HG02870 (cell line): ENCODE data around the gene MLF2.
A peak's percentile ranks its signal among the peaks of the same experiment; 100 is the strongest.
"Not testable (repeated sequence)": the region's sequence is repeated elsewhere in the genome, so short reads cannot be mapped to it uniquely, and the experiment has no call there.

Source experiments
- ATAC-seq: cut with Tn5 transposase; IDR thresholded peaks from one replicate; pipeline ENCODE4 v1.9.1; 2021; ENCODE audit warnings: mild to moderate bottlenecking, moderate library complexity; ENCODE audit not compliant: unreplicated experiment

The MLF2 gene

DNA sequence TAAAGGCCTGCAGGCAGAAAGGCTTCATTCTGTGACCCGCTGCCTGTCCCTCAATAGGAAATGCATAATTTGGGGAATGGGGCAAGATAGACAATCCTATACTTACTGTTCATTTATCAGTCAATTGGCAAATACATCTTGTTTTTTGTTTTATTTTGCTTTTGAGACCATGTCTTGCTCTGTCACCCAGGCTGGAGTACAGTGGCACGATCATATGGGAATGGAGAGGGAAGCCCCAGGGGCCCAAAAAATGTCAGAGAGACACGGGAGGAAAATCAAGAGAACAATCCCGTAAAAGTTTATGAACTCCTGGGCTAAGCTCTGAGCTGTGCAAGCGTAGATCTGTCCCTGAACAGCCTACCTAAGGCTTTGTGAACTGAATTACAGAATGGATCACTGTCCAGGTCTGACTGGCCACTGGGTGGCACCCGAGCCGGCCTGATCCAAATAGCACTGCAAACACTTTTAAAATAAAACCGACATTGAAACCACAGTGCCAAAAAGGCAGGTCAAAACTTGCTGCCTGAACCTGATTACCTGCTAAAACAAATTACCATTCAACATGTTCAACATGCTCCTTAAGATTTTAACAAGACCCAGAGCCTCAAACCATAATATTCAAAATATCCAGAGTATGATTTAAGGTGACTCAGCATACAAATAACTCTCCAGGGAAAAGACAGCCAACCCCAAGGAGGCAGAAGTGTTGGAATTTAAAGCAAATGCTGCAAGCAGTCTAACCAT is 17.3 kb downstream of the MLF2 start:
- no peak for ATAC-seq

DNA sequence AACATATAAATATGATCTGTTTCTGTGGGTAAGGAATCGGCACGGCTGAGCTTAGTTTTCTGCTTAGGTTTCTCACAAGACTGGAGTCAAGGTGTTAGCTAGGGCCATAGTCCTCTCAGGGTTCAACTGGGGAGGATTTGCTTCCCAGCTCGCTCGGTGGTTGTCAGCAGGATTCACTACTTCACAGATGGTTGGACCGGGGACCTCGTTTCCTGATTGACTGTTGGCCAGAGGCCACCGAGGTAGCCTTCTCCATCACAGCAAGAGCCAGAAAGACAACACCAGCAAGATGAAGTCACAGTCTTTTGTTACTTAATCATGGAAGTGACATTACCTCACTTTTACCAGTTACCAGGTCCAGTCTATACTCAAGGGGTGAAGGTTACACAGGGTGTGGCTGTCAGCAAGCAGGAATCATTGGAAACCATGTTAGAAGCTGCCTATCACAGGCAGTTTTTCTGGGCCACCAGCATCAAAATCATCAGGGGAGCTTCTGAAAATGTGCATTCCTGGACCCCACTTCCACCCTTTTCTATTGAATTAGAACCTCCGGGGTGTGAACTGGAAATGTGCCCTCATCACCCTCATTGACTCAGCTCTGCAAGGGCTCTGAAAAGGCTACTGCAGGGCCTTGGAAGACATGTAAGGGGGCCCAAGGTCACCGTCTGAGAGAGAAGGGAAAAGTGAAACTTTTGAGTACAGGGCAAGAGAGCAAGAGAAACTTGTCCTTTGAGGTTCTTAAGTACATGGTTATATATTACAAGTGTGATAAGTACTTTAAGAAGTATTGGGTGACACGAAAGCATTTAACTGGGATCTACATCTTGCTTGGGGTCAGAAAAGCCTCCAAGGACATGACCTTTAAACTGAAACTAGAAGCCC is 18.2 kb downstream of the MLF2 start:
- no peak for ATAC-seq

DNA sequence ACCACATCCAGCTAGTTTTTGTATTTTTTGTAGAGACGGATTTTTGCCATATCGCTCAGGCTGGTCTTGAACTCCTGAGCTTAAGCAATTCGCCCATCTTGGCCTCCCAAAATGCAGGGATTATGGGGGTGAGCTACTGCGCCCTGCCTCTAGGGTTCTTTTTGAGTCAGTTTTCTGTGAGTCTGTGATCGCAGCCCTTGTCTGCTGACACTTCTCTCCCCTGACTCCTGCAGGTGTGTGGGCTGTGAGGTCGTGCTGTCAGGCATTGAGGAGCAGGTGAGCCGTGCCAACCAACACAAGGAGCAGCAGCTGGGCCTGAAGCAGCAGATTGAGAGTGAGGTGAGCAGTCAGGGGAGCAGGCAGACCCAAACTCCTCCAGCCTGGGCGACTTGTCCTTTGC is 22.8 kb downstream of the MLF2 start:
- no peak for ATAC-seq

GRCh38 chr12:6729186-6729585 is 23.8 kb downstream of the MLF2 start:
- ATAC-seq, result no peak

DNA sequence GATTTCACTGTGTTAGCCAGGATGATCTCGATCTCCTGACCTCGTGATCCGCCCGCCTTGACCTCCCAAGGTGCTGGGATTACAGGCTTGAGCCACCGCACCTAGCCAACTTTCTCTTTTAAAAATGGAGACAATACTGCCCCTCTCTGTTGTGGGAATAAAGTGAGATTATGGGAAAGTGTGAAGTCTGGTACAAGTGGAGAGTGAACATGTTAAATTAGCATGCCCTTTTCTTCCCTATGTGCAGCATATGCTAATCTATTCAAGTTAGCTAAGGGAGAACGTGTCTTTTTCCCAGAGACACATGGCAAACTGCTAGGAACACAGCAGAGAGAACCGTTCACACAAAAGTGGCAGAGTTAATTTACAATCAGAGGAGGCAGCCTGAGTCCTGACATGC is 27.6 kb downstream of the MLF2 start:
- ATAC-seq, result no peak

- ATAC-seq, result peak; percentile 25
These were observed 28.5 kb downstream of the MLF2 start for GRCh38 chr12:6724409-6724797.

- peak; percentile 94 for ATAC-seq
These were observed 29.1 kb downstream of the MLF2 start, which contains the start of gene COPS7A for GRCh38 chr12:6723607-6724408. COPS7A (plus strand) TSS chr12:6724046; CDS start chr12:6724657, 611 bp downstream.

- no peak for ATAC-seq
These were observed 30.1 kb downstream of the MLF2 start for GRCh38 chr12:6722863-6723262.

- no peak for ATAC-seq
These were observed 36.0 kb downstream of the MLF2 start for GRCh38 chr12:6716874-6717437.

- ATAC-seq, result not testable (repeated sequence)
These were observed 36.7 kb downstream of the MLF2 start for GRCh38 chr12:6716031-6716873.

DNA sequence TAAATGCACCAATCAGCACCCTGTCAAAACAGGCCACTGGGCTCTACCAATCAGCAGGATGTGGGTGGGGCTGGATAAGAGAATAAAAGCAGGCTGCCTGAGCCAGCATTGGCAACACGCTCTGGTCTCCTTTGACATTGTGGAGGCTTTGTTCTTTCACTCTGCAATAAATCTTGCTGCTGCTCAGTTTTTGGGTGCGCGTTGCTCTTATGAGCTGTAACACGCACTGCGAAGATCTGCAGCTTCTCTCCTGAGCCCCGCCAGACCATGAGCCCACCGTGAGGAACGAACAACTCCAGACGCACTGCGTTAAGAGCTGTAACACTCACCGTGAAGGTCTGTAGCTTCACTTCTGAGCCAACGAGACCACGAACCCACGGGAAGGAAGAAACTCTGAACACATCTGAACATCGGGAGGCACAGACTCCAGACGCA is 44.0 kb downstream of the MLF2 start:
- no peak for ATAC-seq

GRCh38 chr12:6708351-6708750 is 44.6 kb downstream of the MLF2 start:
- ATAC-seq, result not testable (repeated sequence)

DNA sequence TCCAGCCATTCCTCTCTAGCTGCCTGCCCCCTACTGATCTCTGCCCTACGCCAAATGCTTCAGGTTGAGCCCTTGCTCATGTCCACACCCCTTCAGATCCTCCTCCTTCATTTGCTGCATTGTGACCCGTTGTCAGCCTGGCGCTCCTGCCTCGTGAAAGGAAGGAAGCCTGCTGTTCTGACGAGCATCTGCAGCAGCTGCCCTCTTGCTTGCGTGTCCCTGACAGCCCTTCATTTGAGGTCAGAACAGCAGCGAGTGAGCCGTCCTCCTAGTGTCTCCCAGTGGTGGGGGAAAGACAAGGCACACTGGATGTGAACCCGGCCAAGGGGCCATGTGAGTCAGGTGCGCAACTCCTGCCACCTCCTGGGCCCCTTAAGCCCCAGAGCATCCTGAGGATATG is 49.3 kb downstream of the MLF2 start:
- no peak for ATAC-seq

GRCh38 chr12:6701078-6701768 is 51.7 kb downstream of the MLF2 start:
- no peak for ATAC-seq

DNA sequence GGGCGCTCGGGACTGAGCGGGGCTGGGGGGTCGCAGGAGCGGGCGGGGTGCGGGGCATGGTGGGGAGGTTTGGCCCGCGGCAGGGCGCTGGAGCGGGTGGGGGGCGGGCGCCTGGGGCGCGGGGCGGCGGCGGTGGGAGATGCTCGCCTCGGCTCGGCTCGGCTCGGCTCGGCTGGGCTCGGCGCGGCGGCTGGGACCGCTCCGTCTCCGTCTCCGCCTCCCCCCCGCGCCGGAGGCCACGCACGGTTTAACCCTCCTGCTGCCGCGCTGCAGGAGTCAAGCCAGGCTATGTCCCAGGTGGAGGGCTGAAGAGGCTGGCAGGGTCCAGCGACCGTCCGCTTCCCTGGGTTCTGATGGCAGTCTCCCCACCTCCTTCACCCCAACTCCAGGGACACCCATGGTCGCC is 52.3 kb downstream of the MLF2 start, which contains the start of gene PIANP:
Gene PIANP, minus strand, starts transcription at position 170 of the 406 bp plus-strand sequence. CDS start 2,754 bp downstream, outside the sequence.
- ATAC-seq, result no peak

- no peak for ATAC-seq
These were observed 52.8 kb downstream of the MLF2 start for GRCh38 chr12:6699989-6700645.

- ATAC-seq, result no peak
These were observed 53.5 kb downstream of the MLF2 start for GRCh38 chr12:6699259-6699988.
